ENCODE data around the gene KLHDC4.
"Not testable (repeated sequence)": the region's sequence is repeated elsewhere in the genome, so short reads cannot be mapped to it uniquely, and the experiment has no call there.

Gene KLHDC4

DNA sequence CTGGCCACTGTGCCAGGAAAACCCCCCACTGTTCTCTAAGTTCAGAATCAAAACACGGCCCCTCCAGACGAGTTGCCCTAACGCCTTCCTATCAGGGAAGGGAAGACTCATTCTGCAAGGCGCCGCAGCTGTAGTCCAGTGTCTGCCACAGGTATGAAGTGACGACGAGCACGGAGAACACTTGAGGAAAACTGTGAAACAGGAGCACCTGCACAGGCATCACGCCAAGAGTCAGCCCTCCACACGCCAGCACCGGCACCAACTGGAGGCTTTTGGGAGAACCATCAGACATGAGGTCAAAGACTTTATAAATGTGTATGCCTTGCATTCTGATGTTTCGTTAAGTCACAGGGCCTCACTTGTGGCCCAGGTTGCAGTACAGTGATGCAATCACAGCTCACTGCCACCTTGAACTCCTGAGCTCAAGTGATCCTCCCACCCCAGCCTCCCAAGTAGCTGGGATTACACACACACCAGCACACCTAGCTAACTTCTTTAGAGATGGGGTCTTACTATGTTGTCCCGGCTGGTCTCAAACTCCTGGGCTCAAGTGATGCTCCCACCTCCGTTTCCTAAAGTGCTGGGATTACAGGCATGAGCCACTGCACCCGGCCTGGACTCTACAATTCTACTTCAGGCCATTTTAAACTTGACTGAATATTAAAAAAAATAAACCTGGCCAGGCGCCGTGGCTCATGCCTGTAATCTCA lies 22.9 kb downstream of the KLHDC4 start:
- no peak for DNase-seq (ENCODE audit: low spot score)

DNA sequence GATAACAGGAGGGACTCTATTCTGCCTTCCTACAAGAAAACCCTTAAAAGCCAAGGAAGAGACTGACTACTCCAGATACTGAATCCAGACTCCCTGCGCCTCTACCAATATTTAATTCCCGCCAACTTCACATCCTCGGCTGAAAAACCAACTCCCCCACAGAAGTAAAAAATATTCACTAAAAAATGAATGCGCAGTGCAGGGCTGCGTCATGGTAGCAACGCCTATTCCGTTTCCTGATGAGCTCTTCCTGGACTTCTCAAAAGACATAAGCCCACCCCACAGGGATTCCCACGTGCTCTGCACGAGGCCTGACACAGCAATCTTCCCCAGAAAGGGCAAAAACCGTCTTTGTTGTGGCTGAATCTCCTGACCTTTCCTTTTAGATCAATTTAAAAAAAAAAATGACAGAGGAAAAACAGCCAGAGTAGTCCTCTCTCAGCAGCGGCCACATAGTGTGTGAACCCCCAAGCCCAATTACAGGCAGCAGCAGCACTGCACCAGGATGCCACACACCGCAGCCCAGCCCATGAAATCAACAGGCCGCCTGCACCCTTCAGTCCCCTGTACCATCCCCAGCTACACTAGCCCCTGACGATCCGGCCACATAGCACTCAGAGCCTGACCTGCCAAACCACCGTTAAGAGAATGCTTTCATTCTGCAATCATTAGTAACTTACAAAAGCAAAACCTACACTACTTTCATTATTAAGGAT lies 23.9 kb downstream of the KLHDC4 start:
- no peak for DNase-seq (ENCODE audit: low spot score)

DNA sequence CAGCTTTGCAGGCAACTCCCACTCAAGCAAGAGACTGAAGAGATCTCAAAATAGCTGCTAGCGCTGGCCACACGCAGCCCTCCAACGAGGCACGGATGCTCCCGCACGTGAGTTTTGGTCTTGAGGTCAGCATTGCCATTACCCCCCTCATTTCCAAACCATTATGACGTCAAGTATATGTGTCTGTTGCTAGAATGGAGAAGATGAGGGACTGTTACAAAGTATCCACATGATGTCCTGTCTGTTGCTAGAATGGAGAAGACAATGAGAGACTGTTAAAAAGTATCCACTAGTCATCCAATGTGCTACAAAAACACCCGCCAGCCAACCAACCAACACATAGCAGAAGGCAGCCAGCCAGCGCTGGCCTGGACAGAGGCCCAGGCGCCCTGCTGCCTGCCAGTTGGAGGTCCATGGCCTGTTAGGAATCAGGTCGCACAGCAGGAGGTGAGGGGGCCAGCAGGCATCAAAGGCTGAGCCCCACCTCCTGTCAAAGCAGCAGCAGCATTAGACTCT lies 24.8 kb downstream of the KLHDC4 start:
- DNase-seq (ENCODE audit: low spot score) = no peak

DNA sequence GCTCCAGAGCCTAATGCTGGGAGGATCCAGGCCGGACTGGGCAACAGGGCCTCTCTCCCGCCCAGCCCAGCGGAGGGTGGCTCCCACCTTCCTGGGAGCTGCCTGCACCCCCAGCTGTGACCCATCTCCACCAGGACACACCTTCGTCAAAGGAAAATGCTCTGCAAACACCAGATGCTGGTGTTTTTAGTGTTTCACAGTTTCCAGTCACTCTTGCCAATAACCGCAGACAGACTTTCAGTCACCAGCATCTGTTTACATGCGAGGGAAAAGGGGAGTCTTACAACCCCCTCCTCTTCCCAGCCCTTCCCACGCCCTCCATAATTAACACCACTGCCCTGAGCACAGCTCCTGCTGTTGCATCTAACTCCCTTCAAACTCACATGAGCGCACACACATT lies 25.3 kb downstream of the KLHDC4 start:
- no peak for DNase-seq (ENCODE audit: low spot score)

DNA sequence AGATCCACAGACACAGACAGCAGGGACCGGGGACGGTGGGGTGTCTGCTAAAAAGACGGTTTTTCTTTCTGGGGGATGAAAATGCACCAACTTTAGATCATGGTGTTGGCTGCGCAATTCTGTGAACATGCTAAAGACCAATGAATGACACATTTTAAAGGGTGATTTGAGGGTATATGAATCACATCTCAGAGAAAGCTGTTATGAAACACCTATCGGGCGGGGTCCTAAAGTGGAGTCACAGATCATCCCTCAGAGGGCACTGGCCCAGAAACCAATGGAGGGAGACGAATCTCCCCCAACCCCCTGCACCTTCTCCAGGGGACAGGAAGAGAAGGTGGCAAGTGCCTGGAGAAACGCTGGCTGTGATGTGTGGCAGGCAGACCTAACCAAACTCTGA lies 26.0 kb downstream of the KLHDC4 start:
- DNase-seq (ENCODE audit: low spot score) = no peak

DNA sequence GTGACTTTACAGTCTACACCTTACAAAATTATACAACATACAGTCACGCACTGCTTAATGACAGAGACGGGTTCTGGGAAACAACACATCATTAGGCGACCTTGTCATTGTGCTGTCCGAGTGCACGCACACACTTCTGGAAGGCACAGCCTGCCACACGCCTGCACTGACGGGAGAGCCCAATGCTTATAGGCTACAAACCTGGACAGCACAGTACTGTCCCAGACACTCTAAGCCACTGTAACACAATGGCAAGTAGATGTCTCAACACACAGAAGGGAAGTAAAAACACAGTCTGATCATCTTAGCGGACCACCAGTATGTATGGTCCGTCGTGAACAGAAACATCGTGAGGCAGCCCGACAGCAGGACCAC lies 29.8 kb downstream of the KLHDC4 start:
- no peak for DNase-seq (ENCODE audit: low spot score)

DNA sequence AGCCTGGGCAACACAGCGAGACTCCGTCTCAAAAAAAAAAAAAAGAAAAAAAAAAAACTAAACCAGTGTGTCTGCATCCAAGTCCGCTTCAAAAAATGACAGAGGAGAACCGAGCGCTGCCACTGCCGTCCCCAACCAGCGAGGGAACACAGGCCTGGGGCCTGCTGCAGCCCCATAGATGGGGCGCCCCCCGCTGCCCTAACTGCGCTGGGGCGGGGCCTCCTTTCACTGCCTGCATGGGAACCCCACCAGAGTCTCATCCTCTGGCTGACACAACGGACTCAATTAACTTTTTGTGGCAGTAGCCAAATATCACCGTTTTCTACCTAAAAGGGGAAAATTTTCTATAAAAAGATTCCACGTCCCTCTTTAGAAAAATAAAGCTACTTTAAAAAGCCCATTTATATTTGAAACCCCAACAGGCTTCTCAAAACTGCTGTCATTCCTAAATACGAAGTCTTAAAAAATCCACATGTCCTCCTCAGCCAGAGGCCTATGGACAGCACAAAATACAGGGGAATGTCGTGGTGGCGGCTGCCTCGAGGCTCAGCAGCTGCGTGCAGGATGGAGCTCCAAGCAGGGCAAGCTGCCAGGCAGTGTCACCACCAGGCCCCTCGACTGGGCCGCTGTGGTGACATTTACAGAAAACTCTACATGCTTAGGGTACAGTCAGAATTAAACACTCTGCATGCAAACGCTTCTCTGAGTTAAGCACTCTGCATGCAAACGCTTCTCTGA lies 30.3 kb downstream of the KLHDC4 start:
- no peak for DNase-seq (ENCODE audit: low spot score)

DNA sequence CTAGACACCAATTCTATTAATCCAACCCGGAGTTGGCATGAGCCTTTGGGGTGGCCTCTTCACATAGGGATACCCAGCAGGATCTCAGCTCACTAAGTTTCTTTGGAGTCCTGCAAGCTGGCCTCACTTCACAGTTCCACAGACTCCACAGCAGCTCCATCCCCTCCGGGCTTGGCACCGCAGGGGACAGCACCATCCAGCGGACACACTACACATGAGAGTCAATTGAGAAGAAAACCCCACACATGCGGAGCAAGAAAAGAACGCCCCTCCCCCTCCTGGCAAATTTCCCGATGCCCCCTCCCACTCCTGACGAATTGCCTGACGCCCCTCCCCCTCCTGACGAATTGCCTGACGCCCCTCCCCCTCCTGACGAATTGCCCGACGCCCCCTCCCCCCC lies 31.1 kb downstream of the KLHDC4 start:
- no peak for DNase-seq (ENCODE audit: low spot score)

DNA sequence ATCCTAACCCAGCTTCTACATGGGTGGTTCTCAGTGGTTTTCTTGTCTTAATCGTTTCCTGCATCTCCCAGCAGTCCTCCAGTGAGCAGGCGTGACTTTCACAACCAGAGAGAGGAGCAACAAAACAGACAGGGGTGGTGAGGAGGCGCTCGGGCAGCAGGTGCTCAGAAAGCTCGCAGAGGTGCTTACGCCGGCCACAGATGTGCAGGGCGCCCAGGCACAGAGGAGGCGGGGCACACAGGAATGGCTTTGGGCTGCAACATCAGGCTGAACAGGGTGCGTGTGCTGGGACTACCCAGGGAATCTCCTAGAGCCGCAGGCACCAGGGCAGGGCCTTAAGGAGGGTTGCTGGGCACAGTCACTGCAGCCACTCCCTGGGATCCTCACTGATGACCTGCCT lies 32.6 kb downstream of the KLHDC4 start:
- no peak for DNase-seq (ENCODE audit: low spot score)

DNA sequence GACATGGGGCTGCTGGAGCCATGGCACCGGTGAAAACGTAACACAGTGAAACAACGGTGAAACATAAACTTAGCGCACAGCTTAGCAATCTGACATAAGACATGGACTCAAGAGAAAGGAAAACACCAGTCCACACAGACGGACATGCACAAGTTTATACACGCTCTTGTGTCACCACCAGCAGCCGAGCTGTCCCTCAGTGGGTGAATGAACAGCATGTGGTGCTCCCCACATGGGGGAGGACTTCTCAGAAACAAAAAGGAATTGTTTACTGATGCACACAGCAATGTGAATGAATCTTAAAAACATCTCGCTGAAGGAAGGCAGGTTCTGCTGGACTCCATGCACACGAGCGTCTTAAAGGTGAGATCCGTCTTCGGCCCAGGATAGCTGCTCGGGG lies 34.2 kb downstream of the KLHDC4 start:
- DNase-seq (ENCODE audit: low spot score) = no peak

DNA sequence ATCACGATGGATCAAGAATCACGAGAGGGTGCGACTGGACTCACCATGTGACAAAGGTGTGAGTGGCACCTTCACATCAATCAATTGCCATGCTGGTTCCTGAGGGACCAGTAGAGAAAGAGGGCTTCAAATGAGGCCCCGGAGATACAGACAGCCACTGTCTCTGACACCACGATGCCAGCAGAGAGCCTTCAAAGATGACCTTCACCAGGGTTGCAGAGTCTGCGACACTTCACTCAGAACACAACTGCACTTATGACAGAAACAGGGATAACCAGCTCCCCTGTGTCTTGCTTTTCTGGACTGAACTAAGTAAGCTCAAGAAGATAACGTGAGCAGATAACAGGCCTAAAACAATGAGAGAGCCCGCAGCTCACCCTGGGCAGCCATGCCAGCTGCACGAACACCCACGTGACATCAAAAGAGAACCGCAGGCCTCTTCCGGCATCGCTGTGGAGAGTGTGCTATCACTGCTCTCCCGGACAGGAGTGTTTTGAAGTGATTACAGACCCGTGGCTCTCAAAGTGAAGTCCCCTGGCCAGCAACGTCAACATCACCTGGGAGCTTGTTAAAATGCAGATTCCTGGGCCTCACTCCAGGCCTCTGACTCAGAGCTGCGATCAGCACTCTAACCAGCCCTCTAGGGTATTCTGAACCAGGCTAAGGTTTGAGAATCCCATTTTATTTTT lies 36.4 kb downstream of the KLHDC4 start:
- DNase-seq (ENCODE audit: low spot score) = no peak

DNA sequence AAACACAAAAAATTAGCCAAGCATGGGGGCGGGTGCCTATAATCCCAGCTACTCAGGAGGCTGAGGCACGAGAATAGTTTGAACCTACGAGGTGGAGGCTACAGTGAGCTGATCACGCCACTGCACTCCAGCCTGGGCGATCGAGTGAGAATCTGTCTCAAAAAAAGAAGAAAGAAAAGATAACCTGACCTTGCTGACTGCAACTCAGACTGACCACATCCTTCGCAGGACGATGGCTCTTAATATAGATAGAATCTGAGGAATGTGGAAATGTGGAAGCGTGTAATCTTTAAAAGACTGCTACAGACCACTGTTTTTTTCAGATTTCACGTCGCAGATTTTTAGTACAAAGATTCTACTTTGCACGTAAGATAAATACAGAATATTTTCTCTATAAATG lies 37.8 kb downstream of the KLHDC4 start:
- no peak for DNase-seq (ENCODE audit: low spot score)

DNA sequence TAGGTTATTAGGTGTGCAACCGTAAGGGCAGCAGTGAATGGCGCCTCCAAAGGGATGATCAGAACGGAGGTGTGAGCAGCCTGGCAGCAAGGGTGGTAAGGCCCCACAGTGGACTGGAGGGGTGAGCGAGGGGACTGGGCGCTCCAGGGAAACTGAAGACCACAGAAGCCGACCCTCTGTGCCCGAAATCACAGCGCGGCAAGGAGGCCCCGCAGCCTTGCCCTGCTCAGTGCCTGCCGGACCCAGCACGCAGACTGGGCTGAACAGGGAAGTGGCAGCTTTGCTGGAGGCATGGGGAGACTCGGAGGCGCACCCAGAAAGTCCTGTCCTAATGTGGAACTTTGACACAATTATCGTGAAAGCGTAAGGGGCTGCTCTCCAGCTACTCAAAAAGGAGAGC lies 38.4 kb downstream of the KLHDC4 start:
- DNase-seq (ENCODE audit: low spot score) = no peak

DNA sequence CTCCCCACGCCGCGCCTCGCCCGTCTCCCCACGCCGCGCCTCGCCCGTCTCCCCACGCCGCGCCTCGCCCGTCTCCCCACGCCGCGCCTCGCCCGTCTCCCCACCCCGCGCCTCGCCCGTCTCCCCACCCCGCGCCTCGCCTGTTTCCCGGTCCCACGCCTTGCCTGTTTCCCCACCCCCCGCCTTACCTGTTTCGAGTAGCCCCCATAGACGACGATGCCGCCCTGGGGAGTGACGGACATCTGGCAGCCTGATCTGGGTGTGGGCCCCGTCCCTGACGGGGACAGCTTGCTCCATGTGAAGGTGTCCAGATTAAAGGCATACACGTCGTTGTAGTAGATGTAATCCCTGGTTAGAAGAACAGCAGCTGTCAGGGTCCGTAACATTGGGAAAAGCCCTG lies 39.2 kb downstream of the KLHDC4 start:
- DNase-seq (ENCODE audit: low spot score) = not testable (repeated sequence)

DNA sequence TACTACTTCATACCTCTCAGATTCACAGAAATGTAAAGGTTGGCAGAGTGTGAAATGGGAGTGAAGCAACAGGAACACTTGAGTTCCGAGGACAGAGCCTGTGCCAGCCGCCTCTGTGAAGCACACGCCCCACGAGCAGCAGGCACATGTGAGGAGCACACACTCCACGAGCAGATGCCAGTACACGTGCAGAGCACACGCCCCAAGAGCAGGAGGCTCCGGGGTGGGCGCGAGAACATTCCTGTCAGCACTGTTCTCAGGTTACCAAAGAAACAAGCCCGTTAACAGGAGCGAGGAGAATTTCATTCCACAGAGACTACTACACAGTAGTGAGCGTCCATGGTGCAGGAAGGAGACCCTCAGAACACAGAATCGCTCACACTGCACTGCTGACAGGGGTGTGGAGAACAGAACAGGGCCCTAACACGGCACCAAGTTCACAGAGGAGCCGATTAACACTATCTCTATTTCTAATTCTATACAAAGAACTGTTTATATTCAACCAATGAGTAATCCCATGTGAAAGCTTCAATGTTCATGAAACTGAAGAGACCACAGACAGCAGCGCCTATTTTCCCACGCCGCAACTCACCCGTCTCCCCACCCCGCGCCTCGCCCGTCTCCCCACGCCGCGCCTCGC lies 40.1 kb downstream of the KLHDC4 start:
- no peak for DNase-seq (ENCODE audit: low spot score)

DNA sequence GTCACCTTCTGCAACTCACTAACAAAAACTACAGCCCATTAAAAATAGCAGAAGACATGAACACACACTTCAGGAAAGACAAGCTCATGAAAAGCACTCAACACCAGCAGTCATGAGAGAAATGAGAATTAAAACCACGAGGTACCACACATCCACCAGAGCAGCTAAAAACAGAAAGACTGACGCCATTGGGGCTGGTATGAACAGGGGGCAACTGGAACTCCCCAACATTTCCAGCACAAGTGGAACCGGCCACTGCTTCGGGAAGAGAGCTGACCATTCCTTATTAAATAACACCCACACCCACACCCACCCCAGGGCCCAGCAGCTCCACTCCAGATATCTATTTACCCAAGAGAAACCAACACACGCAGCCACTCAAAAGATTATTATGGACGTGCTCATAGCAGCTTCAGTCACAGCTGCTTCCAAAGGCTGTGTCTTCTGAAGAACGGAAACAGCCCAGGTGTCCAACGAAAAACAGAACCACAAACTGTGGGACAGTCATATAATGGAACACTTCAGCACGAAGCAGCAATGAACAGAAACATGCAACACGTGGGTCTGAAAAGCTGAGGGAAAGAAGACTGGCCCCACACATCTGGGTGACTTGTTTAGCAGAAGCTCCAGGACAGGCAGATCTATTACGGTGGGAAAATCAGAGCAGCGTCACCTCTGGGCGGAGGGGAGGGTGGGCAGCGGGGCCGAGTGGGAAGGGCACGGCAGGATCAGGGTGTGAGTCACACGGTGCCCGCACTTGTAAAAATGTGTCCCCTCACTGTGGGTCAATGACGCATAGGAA lies 41.1 kb downstream of the KLHDC4 start:
- DNase-seq (ENCODE audit: low spot score) = no peak

DNA sequence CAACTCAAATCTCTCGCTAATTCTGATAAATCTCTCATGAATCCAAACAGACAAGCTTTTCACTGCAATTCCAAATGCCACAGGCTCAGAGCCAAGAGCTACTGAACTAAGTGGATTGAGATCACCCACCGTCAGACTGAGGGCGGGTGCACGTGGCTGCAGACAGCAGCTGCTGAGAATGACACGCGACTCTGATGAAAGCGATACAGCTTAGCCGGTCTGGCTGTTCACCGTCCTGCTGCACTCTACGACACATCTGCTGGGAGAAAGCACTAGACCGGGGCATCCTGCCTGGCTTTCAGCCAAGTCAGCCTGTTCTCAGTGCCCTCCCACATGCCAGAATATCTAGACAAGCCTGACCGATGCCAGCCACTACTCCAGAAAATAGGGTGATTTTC lies 42.6 kb downstream of the KLHDC4 start:
- no peak for DNase-seq (ENCODE audit: low spot score)

DNA sequence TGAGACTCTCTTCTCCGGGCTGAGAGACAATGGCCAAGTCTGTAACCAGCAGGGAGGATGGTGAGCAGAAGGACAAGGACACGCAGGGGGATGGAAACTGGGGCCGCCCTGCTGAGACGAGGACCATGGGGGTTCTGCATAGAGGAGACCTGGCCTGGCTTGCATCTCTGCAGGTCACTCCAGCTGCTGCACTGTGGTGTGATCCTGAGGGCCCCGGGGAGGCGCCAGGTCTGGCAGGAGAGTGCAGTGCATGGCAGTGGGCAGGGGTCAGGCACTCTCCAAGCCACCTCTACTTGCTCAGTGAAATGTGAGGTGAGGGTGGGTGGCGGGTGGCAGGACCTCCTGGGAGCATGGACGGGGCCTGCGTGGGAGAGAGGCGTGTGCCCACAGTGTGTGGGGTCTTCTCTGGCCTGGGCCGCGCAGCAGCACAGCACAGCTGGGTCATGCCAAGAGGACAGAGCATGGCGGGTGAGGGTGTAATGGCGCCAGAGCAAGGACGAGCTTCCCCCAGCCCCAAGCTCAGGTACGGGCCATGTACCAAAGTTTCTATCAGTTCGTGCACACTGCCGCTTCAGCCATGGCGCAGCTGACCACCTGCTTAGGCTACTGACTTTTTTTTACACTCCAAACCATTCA lies 43.1 kb downstream of the KLHDC4 start:
- DNase-seq (ENCODE audit: low spot score) = no peak

DNA sequence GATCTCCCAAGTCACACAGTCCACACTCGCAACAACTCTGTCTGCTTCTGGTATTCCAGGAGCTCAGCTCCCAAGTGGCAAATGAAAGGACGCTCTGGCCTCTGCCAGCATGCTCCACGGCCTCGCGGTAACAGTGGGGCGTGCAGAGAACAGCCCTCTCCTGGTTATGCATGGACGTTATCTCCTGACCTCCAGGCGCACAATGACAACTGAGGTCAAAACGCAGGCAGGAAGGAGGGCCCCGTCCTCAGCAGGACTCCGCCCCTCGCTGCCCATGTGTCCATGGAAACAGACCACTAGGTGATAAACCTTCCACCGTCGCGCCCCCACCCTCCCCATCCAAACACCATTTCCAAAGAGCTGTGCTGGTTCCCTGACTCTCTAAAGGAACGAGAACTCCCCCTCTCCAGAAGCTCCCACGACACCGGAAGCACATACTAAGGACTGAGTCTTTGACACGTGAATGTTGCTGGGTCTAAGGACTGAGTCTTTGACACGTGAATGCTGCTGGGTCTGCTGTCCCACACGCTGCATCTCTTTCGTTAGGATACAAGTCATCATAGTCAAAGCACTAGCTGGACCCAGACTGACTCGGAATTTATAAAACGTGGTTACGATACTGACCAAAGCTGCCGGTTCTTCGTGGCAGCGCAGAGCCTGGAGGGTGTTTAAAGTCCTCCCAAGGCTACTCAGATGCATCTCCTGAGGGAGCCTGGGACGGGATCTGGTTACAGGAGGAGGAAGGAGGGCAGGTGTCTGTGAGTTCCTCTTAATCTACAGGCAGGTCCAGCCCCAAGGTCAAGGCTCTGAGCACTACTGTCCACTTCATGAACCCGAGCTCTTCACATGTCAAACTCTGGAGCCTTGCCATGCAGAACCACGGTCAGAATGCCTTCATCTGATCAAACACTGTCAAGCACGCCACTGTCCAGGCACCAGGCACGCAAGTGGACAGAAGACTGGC lies 43.9 kb downstream of the KLHDC4 start:
- no peak for DNase-seq (ENCODE audit: low spot score)
